Measurements from ENCODE around the gene POLRMT.

POLRMT gene

GRCh38 chr19:656751-657559 is 23.6 kb upstream of the POLRMT start:
- H3K4me3 ChIP-seq (ENCODE audit: low read length) = no peak overlapping the region
- no peak for DNase-seq (ENCODE audit: low read depth)
- TF ChIP-seq, protein P1, sequence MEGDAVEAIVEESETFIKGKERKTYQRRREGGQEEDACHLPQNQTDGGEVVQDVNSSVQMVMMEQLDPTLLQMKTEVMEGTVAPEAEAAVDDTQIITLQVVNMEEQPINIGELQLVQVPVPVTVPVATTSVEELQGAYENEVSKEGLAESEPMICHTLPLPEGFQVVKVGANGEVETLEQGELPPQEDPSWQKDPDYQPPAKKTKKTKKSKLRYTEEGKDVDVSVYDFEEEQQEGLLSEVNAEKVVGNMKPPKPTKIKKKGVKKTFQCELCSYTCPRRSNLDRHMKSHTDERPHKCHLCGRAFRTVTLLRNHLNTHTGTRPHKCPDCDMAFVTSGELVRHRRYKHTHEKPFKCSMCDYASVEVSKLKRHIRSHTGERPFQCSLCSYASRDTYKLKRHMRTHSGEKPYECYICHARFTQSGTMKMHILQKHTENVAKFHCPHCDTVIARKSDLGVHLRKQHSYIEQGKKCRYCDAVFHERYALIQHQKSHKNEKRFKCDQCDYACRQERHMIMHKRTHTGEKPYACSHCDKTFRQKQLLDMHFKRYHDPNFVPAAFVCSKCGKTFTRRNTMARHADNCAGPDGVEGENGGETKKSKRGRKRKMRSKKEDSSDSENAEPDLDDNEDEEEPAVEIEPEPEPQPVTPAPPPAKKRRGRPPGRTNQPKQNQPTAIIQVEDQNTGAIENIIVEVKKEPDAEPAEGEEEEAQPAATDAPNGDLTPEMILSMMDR (IDR thresholded peaks at IDR 0.05; ENCODE audit: insufficient read depth, low read depth, low read length, missing control alignments) = no peak

DNA sequence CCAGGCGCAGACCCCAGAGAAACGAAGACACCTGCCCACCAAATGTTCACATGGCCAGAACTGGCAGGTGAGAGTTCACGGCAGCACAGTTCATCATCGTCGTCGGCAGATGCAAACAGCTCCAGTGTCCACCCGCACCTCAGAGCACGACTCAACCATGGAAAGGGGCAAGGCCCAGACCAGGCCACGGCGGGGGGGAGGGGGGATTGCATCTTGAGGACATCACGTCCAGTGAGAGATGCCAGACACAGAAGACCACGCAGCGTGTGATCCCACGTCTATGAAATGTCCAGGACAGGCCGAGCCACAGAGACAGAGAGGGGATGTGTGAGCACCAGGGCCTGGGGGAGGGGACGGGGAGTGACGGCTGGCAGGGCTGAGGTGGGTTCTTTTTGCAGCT is 22.4 kb upstream of the POLRMT start:
- no peak overlapping the region for H3K4me3 ChIP-seq (ENCODE audit: low read length)
- DNase-seq (ENCODE audit: low read depth) = no peak
- TF ChIP-seq, protein P1 (IDR thresholded peaks at IDR 0.05; ENCODE audit: insufficient read depth, low read depth, low read length, missing control alignments) = no peak

DNA sequence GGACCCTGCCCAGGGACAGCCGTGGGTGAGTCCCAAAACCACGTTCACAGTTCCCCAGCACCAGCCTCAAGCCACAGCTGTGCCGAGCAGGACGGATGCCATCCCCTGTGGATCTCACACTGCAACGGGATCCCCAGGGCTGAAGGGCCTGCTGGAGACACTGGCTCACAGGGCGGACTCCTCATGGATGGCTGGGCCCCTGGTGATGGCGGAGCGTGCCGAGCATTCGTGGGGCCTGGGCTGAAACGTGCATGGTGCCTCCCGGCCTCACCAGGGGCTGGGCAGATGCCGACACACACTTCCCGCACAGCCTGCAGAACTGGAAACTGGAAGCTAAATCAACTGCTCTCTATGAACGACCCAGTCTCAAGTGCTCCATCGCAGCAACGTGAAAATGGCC is 20.1 kb upstream of the POLRMT start:
- no peak for DNase-seq (ENCODE audit: low read depth)
- TF ChIP-seq, protein P1 (IDR thresholded peaks at IDR 0.05; ENCODE audit: insufficient read depth, low read depth, low read length, missing control alignments) = no peak
- no peak overlapping the region for H3K4me3 ChIP-seq (ENCODE audit: low read length)

DNA sequence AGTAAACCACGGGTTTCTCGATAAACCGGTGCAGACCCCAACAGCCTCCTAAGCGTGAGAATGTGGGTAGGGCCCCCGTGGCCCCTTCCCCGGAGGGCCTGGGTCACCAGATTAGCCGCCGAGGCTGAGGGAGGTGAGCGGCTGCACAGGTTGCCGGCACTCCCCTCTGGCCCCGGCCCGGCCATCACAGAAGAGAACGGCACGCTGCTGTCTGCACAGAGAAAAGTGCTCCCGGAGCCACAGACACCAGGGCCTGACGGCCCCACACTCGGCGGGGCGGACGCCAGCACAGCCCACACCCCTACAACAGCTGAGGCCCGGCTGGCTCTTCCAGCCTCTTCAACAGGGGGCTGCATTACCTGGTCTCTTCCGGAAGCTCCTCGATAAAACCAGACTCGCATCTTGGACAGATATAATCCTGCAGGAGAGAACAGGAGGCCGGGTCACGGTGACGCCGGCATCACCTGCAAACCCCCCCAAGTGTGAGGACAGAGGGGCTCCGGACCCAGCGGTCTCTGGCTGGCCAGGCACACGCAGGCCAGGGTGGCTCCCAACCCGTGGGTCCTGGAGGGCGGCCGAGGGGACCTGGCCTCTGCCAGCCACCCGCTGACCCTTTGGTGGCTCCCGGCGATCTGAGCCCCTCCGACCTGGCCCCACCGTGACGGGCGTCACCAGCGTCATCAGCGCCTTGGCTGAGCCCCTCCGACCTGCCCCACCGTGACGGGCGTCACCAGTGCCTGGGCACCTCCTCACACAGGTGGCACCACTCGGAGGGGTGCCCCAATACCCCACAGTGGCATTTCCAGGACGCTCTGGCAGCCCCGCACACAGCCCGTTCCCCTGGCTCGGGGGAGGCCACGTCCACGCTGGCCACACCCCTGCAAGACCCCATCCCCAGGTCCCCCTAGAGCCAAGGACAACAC is 19.4 kb upstream of the POLRMT start:
- no peak for DNase-seq (ENCODE audit: low read depth)
- no peak overlapping the region for H3K4me3 ChIP-seq (ENCODE audit: low read length)

GRCh38 chr19:651991-652390 is 18.7 kb upstream of the POLRMT start:
- TF ChIP-seq, protein P1 (IDR thresholded peaks at IDR 0.05; ENCODE audit: insufficient read depth, low read depth, low read length, missing control alignments) = no peak
- no peak overlapping the region for H3K4me3 ChIP-seq (ENCODE audit: low read length)
- DNase-seq (ENCODE audit: low read depth) = no peak

More for the DNA sequence above, 19.4 kb upstream of the POLRMT start:
- TF ChIP-seq, protein P1 (IDR thresholded peaks at IDR 0.05; ENCODE audit: insufficient read depth, low read depth, low read length, missing control alignments) = no peak

- no peak for DNase-seq (ENCODE audit: low read depth)
- TF ChIP-seq, protein P1 (IDR thresholded peaks at IDR 0.05; ENCODE audit: insufficient read depth, low read depth, low read length, missing control alignments) = no peak
- no peak overlapping the region for H3K4me3 ChIP-seq (ENCODE audit: low read length)
These were observed 17.9 kb upstream of the POLRMT start for GRCh38 chr19:651114-651818.

Data from epithelial cell of esophagus (primary cell).